ENCODE data around the gene MCTP2. TPM values are rescaled to one million over a fixed set of nuclear protein-coding genes. Genes with fewer than 3 reads are reported as not detected.

Gene MCTP2
- total and polyA plus RNA-seq, 2 of the 13 experiments (the other 11 are each of a cell fraction or from before 2014, with no cell fraction given), result 5.1 to 8.6 TPM

GRCh38 chr15:94252906-94253491 lies 21.6 kb downstream of the MCTP2 start (continued):
- no peak for TF ChIP-seq HOMEZ (CRISPR knock-in tag; IDR thresholded peaks at IDR 0.05; ENCODE audit: low read depth)
- 0 out of 4 replicates have a peak, but pooled peaks of 1 of the 2 experiments have one; percentile 11 for TF ChIP-seq EP300 (IDR thresholded peaks at IDR 0.05; ENCODE audit: low read depth in 2 of 2, low read length in 2 of 2)
- no peak for TF ChIP-seq EP300 (CRISPR knock-in tag; IDR thresholded peaks at IDR 0.05; ENCODE audit: borderline replicate concordance)
- 0 out of 4 replicates have a peak, but pooled peaks of 1 of the 2 experiments have one; percentile 6 for TF ChIP-seq MAFK (conservative IDR thresholded peaks at IDR 0.05 in 1 of 2, IDR thresholded peaks at IDR 0.05 in 1 of 2; ENCODE audit: low read length in 2 of 2)
- peak; percentile 46; the same call in 1 of the 2 replicates for TF ChIP-seq ARID5B (CRISPR knock-in tag; IDR thresholded peaks at IDR 0.05)
- no peak for TF ChIP-seq TFE3 (CRISPR knock-in tag; IDR thresholded peaks at IDR 0.05)
- no peak for TF ChIP-seq HDAC1 (CRISPR knock-in tag; IDR thresholded peaks at IDR 0.05)
- no peak for TF ChIP-seq REST (IDR thresholded peaks at IDR 0.05; ENCODE audit: borderline replicate concordance in 1 of 2, low read depth in 1 of 2, low read length in 2 of 2)
- no peak for TF ChIP-seq ZNF281 (CRISPR knock-in tag; IDR thresholded peaks at IDR 0.05; ENCODE audit: borderline replicate concordance)
- TF ChIP-seq SATB2 (CRISPR knock-in tag; IDR thresholded peaks at IDR 0.05), result no peak
- TF ChIP-seq ZNF468 (CRISPR knock-in tag; IDR thresholded peaks at IDR 0.05), result no peak
- TF ChIP-seq MIXL1 (CRISPR knock-in tag; IDR thresholded peaks at IDR 0.05), result peak; percentile 54; the same call in 1 of the 2 replicates
- TF ChIP-seq TAF1 (CRISPR knock-in tag; IDR thresholded peaks at IDR 0.05), result no peak
- peak; percentile 32; the same call in 1 of the 2 replicates for TF ChIP-seq FOXA3 (CRISPR knock-in tag; IDR thresholded peaks at IDR 0.05)
- TF ChIP-seq ZNF788 (CRISPR knock-in tag; IDR thresholded peaks at IDR 0.05; ENCODE audit: borderline replicate concordance), result no peak
- TF ChIP-seq ZNF30 (CRISPR knock-in tag; IDR thresholded peaks at IDR 0.05), result no peak

All from HepG2 (cell line).